ENCODE data around the gene LSAMP.

- TF ChIP-seq CTCF (IDR thresholded peaks at IDR 0.05; ENCODE audit: borderline replicate concordance, extremely low read depth, low read length, poor library complexity, severe bottlenecking) (no peak), EZH2 (IDR thresholded peaks at IDR 0.05; ENCODE audit: borderline replicate concordance, low read depth, low read length, severe bottlenecking) (no peak)
These were observed 636.5 kb downstream of the LSAMP start for GRCh38 chr3:115808816-115809215.

All from DND-41 (cell line).